Brain microvascular endothelial cell (primary cell): Measurements from ENCODE around the gene CFAP119.

ENCODE experiments used
- DNase-seq: peaks from one replicate; pipeline ENCODE4 v3.0.0-alpha.2; 2020
- H3K27ac ChIP-seq: fragments of 250-450 bp; sonication (Bioruptor Pico); 2 replicates; pipeline ENCODE4 v1.5.1; 2020; ENCODE audit warnings: mild to moderate bottlenecking, moderate library complexity
- H3K27me3 ChIP-seq: fragments of 250-450 bp; sonication (Bioruptor Pico); replicated peaks from 2 replicates; pipeline ENCODE4 v1.5.1; 2020; ENCODE audit warnings: mild to moderate bottlenecking
- H3K36me3 ChIP-seq: fragments of 250-450 bp; sonication (Bioruptor Pico); replicated peaks from 2 replicates; pipeline ENCODE4 v1.5.1; 2020; ENCODE audit warnings: mild to moderate bottlenecking
- H3K4me3 ChIP-seq: 2 replicates; pipeline ENCODE4 v1.5.1; 2011; ENCODE audit warnings: low read depth, mild to moderate bottlenecking, control low read depth, low read length, moderate library complexity
- CTCF ChIP-seq: IDR thresholded peaks from 2 replicates; pipeline ENCODE4 v1.5.1; 2011; ENCODE audit warnings: low read depth, mild to moderate bottlenecking, moderate library complexity, low read length, control low read depth, inconsistent platforms; ENCODE audit errors: missing control alignments
- in situ Hi-C: cut with HindIII; loops from 2 replicates; pipeline ENCODE4 v1.10.0; 2017; ENCODE audit warnings: low sequenced_read_pairs, low pct_ligation_motif_present

The CFAP119 gene

GRCh38 chr16:30744183-30744582 lies 17.7 kb downstream of the CFAP119 start:
- Histone ChIP-seq H3K27me3 (no peaks in the 10 kb centered on the region), H3K36me3 (peaks cover 43% of the 10 kb centered on the region), H3K4me3 (no peak overlapping the region), H3K27ac (no peak overlapping the region)
- TF ChIP-seq CTCF = no peak
- no peak for DNase-seq
- in situ Hi-C loops = no loop called here

GRCh38 chr16:30743716-30744115 lies 18.1 kb downstream of the CFAP119 start:
- TF ChIP-seq CTCF = no peak
- Histone ChIP-seq H3K27ac (no peak overlapping the region), H3K4me3 (no peak overlapping the region), H3K27me3 (no peaks in the 10 kb centered on the region), H3K36me3 (peaks cover 47% of the 10 kb centered on the region)
- in situ Hi-C loops = no loop called here
- DNase-seq = no peak

GRCh38 chr16:30741461-30741914 lies 20.4 kb downstream of the CFAP119 start:
- Histone ChIP-seq H3K36me3 (peaks cover 70% of the 10 kb centered on the region), H3K4me3 (no peak overlapping the region), H3K27me3 (no peaks in the 10 kb centered on the region), H3K27ac (peak overlapping the region; percentile 71)
- in situ Hi-C loops = no loop called here
- peak; percentile 81 for DNase-seq
- no peak for TF ChIP-seq CTCF

GRCh38 chr16:30740364-30741251 lies 21.3 kb downstream of the CFAP119 start:
- peaks cover 78% of the 10 kb centered on the region for H3K36me3 ChIP-seq
- no peaks in the 10 kb centered on the region for H3K27me3 ChIP-seq
- TF ChIP-seq CTCF = no peak
- no peak overlapping the region for H3K4me3 ChIP-seq
- in situ Hi-C loops = no loop called here
- peak overlapping the region; percentile 71 for H3K27ac ChIP-seq
- DNase-seq = peak; percentile 35

- in situ Hi-C loops = no loop called here
- H3K36me3 ChIP-seq = peaks cover 79% of the 10 kb centered on the region
- no peak for TF ChIP-seq CTCF
- no peak for DNase-seq
- no peaks in the 10 kb centered on the region for H3K27me3 ChIP-seq
- H3K4me3 ChIP-seq = no peak overlapping the region
- H3K27ac ChIP-seq = no peak overlapping the region
These were observed 22.6 kb downstream of the CFAP119 start for GRCh38 chr16:30738984-30739951.
